BLaER1 treated with 17β-estradiol and CSF1 and Interleukin-3, amounts not matched to agents 10 nM and 100 nM (cell line): Measurements from ENCODE around the gene CNTN6.
A peak's percentile ranks its signal among the peaks of the same experiment; 100 is the strongest.

Experiments
- H3K27ac ChIP-seq, 11 experiments: shearing (Covaris generic); formaldehyde crosslinking; 2 replicates each; pipeline ENCODE4 v1.8.1; 2022
- H3K27me3 ChIP-seq, 11 experiments: shearing (Covaris generic); formaldehyde crosslinking; 2 replicates each; pipeline ENCODE4 v1.8.1; 2022
- H3K36me3 ChIP-seq, 11 experiments: shearing (Covaris generic); formaldehyde crosslinking; 2 replicates each; pipeline ENCODE4 v1.8.1; 2022
- H3K4me1 ChIP-seq, 10 experiments: shearing (Covaris generic); formaldehyde crosslinking; 2 replicates each; pipeline ENCODE4 v1.8.1; 2022
- H3K4me2 ChIP-seq, 11 experiments: shearing (Covaris generic); formaldehyde crosslinking; 2 replicates each; pipeline ENCODE4 v1.8.1; 2022
- H3K4me3 ChIP-seq, 10 experiments: shearing (Covaris generic); formaldehyde crosslinking; 2 replicates each; pipeline ENCODE4 v1.8.1; 2022
- H3K9ac ChIP-seq, 11 experiments: shearing (Covaris generic); formaldehyde crosslinking; 2 replicates each; pipeline ENCODE4 v1.8.1; 2022
- H3K9me3 ChIP-seq, 11 experiments: shearing (Covaris generic); formaldehyde crosslinking; replicated peaks in 1 of 11; 2 replicates each; pipeline ENCODE4 v1.8.1; 2022
- H4K20me1 ChIP-seq, 11 experiments: shearing (Covaris generic); formaldehyde crosslinking; 2 replicates each; pipeline ENCODE4 v1.8.1; 2022
- Cebpa-rat ChIP-seq, 11 experiments: shearing (Covaris generic); IDR thresholded peaks; 2 replicates each; pipeline ENCODE4 v1.8.1; 2022

Gene CNTN6

DNA sequence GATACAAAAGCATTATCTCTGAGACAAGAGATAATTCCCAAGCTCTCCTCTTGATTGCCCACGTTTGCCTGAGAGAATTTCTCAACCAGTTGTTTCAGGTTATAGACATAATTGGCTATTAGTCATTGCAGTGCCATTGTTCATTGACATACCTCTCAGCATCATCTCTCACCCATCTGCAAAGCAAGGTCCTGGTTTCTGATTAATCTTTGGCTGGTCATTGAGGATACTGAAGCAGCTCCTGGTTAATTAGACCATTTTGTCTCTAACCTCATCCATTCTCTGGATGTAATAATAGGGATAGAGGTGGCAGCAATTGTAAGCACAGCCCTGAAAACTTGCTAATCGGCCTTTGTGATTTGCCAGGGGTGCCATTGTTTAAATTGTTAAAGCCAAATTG lies 104.2 kb downstream of the CNTN6 start:
- H3K4me2 ChIP-seq: no peak overlapping the region
- H3K9ac ChIP-seq: no peak overlapping the region
- no peak overlapping the region for H3K27ac ChIP-seq
- H3K27me3 ChIP-seq: no peaks in the 10 kb centered on the region
- no peaks in the 10 kb centered on the region for H3K9me3 ChIP-seq
- no peaks in the 10 kb centered on the region for H3K36me3 ChIP-seq
- no peak overlapping the region for H3K4me3 ChIP-seq
- H3K4me1 ChIP-seq: no peaks in the 10 kb centered on the region
- no peak for TF ChIP-seq Cebpa-rat (IDR thresholded peaks at IDR 0.05)
- H4K20me1 ChIP-seq: no peaks in the 10 kb centered on the region

DNA sequence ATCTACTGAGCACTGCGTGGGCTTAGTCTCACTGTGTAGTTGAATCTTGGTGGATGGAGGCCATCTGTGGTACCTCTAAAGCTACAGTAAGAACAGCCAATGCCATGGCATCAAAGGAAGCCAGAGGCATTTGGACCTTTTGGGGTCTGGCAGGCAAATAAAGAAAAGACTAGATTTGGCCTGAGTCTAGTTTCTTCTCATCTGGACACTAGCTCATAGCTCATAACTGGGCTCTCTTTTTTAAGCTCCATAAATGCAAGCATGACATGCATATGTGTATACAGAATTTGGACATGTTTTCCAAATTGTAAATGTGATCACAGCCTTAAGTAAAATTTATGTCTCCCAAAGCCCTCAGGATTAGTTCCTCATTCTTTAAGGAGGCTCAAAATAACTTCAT lies 107.5 kb downstream of the CNTN6 start:
- H3K9ac ChIP-seq: no peak overlapping the region
- no peaks in the 10 kb centered on the region for H3K36me3 ChIP-seq
- no peaks in the 10 kb centered on the region for H3K9me3 ChIP-seq
- no peaks in the 10 kb centered on the region for H3K27me3 ChIP-seq
- TF ChIP-seq Cebpa-rat (IDR thresholded peaks at IDR 0.05): no peak
- no peak overlapping the region for H3K4me3 ChIP-seq
- H3K4me1 ChIP-seq: no peaks in the 10 kb centered on the region
- no peak overlapping the region for H3K4me2 ChIP-seq
- no peak overlapping the region for H3K27ac ChIP-seq
- H4K20me1 ChIP-seq: no peaks in the 10 kb centered on the region

DNA sequence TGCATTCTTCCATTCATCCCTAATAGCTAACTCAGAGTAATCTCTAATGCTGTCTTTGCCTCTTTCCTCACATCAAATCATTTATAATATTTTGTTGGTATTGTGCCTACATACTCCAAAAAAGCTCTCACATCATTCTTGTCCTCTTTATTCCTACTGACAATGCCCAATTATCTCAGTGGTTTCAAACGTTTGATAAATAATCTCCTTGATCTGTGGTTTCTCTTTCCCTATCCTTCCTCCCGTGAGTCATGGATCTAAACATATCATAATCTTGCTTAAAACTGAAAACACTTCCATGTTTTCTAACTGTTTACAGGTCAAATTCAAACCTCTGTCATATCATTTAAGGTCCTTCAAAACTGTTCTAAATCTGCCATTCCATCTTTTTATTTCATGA lies 115.1 kb downstream of the CNTN6 start:
- H3K36me3 ChIP-seq: no peaks in the 10 kb centered on the region
- H3K4me2 ChIP-seq: peak overlapping the region in 1 of 11 experiments; percentile 48; a peak in 1 of 22 replicates
- no peaks in the 10 kb centered on the region for H4K20me1 ChIP-seq
- H3K9me3 ChIP-seq: no peaks in the 10 kb centered on the region
- H3K4me1 ChIP-seq: peaks cover 0 to 8% (median 0%) of the 10 kb centered on the region in 10 experiments; a peak in 2 of 20 replicates
- no peak overlapping the region for H3K9ac ChIP-seq
- no peak for TF ChIP-seq Cebpa-rat (IDR thresholded peaks at IDR 0.05)
- H3K27ac ChIP-seq: no peak overlapping the region
- H3K4me3 ChIP-seq: no peak overlapping the region
- no peaks in the 10 kb centered on the region for H3K27me3 ChIP-seq

DNA sequence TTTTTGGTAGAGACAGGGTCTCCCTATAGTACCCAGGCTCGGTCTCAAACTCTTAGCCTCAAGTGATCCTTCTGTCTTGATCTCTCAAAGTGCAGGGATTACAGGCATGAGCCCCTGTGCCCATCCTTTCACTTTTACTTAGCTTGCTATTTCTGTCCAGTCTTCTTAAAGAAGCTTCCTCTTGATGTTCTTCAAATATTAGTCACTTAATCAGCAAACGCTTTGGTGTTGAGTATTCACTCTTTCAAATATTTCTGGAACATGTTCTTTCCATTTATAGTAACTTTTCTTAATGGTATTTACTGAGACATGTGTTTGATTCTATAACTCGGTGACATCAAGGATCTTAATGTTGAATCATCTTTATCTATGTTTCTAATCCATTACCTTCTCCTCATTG lies 122.1 kb downstream of the CNTN6 start:
- Histone ChIP-seq H4K20me1 (no peaks in the 10 kb centered on the region), H3K27ac (no peak overlapping the region), H3K36me3 (no peaks in the 10 kb centered on the region), H3K27me3 (no peaks in the 10 kb centered on the region), H3K9ac (no peak overlapping the region), H3K9me3 (no peaks in the 10 kb centered on the region), H3K4me2 (peak overlapping the region in 2 of 11 experiments; percentile 9 to 37; a peak in 3 of 22 replicates), H3K4me3 (no peak overlapping the region), H3K4me1 (peaks cover 0 to 32% (median 8%) of the 10 kb centered on the region in 10 experiments; a peak in 9 of 20 replicates)
- no peak for TF ChIP-seq Cebpa-rat (IDR thresholded peaks at IDR 0.05)

DNA sequence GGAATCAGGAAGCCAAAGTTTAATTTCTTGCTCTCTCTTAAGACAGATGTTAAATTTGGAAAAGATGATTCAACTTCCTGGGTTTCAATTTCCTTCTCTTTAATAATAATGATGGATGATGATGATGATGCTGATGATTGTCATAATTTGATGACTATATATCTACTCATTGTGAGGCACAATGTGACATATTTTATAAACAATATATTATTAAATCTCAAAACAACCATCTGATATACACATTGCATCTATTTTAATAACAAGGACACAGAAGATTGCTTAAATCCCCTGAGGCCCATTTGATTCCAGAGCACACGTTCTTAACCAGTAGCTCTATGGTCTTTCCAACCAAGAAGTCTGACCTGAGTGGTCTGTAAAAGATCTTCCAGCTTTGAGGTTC lies 124.0 kb downstream of the CNTN6 start:
- no peak overlapping the region for H3K27ac ChIP-seq
- H3K4me1 ChIP-seq: peaks cover 0 to 32% (median 8%) of the 10 kb centered on the region in 10 experiments; a peak in 9 of 20 replicates
- H3K9me3 ChIP-seq: no peaks in the 10 kb centered on the region
- peak overlapping the region in 7 of 11 experiments; percentile 18 to 61 (median 30); a peak in 10 of 22 replicates for H3K4me2 ChIP-seq
- H3K9ac ChIP-seq: no peak overlapping the region
- TF ChIP-seq Cebpa-rat (IDR thresholded peaks at IDR 0.05): no peak
- no peaks in the 10 kb centered on the region for H4K20me1 ChIP-seq
- no peak overlapping the region for H3K4me3 ChIP-seq
- no peaks in the 10 kb centered on the region for H3K36me3 ChIP-seq
- no peaks in the 10 kb centered on the region for H3K27me3 ChIP-seq

DNA sequence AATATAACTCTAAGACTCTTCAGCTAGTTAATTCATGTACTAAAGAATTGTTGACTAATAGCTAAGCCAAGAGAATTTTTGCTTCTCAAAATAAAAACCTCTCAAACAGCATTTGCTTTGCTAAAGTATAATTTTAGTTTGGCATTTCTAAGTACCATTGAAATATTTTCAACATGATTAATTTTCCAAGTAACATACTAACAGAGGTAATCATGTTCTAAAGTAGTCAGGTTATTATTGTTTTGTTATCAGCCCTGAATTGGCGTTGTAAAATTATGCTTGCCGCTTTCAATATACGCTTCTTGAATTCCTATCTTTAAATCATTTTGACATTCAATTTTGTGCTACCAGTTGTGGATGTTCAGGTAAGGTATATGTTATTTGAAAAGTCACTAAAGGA lies 134.3 kb downstream of the CNTN6 start:
- Histone ChIP-seq H3K9me3 (no peaks in the 10 kb centered on the region), H3K27me3 (no peaks in the 10 kb centered on the region), H4K20me1 (no peaks in the 10 kb centered on the region), H3K4me3 (no peak overlapping the region), H3K27ac (no peak overlapping the region), H3K4me2 (no peak overlapping the region), H3K36me3 (no peaks in the 10 kb centered on the region), H3K9ac (no peak overlapping the region), H3K4me1 (no peaks in the 10 kb centered on the region)
- TF ChIP-seq Cebpa-rat (IDR thresholded peaks at IDR 0.05): no peak

DNA sequence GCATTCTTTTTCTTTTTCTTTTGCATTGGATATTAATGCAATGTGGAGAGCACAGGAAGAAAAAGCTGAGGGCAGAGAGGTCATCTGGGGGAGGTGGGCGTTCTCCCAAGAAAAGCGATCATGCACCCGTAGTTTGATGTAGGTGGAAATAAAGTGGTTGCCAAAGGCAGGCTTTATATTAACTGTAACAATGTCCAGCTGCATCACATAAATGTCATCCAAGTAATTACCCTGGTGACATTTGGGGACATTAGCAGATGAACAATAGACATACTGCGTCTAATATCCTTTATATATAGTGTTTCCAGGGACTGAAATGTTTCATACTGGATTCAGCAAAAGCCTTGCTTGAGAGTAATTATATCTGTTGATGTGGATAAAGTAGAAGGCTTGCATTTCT lies 135.5 kb downstream of the CNTN6 start:
- no peak overlapping the region for H3K9ac ChIP-seq
- no peaks in the 10 kb centered on the region for H3K27me3 ChIP-seq
- H3K27ac ChIP-seq: no peak overlapping the region
- H3K4me1 ChIP-seq: no peaks in the 10 kb centered on the region
- no peaks in the 10 kb centered on the region for H3K9me3 ChIP-seq
- no peaks in the 10 kb centered on the region for H3K36me3 ChIP-seq
- H4K20me1 ChIP-seq: no peaks in the 10 kb centered on the region
- no peak overlapping the region for H3K4me2 ChIP-seq
- no peak overlapping the region for H3K4me3 ChIP-seq
- no peak for TF ChIP-seq Cebpa-rat (IDR thresholded peaks at IDR 0.05)

DNA sequence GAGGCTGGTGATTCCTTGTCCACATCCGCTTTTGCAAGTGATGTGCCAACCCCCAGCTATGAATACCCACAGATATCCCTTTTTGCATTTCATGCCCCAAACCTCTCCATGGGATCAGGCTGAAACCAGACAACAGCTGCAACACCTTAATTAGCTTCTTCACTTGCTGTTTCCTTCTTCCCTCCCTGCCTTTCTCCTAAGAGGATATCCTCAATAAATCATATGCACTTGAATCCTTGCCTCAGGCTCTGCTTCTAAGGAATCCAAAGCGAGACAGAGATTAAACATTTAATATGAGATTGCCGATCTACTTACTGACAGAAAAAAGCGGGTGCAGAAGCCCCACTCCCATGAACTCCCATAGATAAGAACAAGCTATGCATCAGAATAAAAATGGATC lies 138.1 kb downstream of the CNTN6 start:
- TF ChIP-seq Cebpa-rat (IDR thresholded peaks at IDR 0.05): no peak
- Histone ChIP-seq H3K4me3 (no peak overlapping the region), H3K9me3 (no peaks in the 10 kb centered on the region), H3K36me3 (no peaks in the 10 kb centered on the region), H4K20me1 (no peaks in the 10 kb centered on the region), H3K27ac (no peak overlapping the region), H3K9ac (no peak overlapping the region), H3K4me2 (no peak overlapping the region), H3K4me1 (no peaks in the 10 kb centered on the region), H3K27me3 (no peaks in the 10 kb centered on the region)

DNA sequence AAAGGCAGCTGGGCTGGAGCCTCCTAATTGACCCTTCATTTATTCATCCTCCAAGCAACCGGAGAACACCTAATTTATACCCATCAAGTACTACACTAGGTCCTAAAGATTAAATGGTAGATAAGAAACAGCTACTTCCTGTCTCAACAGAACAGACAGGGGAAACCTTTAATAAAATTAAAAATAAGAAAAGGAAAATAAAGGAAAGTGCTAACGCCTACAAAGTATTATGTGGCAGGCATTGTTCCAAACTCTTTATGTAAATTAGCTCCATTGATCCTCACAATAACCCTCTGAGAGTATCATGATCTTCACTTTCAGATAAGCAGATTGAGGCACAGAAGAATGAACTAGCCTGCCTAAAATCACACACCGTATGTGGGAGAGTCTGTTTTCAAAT lies 139.5 kb downstream of the CNTN6 start:
- H3K4me1 ChIP-seq: no peaks in the 10 kb centered on the region
- no peak overlapping the region for H3K9ac ChIP-seq
- TF ChIP-seq Cebpa-rat (IDR thresholded peaks at IDR 0.05): no peak
- no peak overlapping the region for H3K4me2 ChIP-seq
- H3K9me3 ChIP-seq: no peaks in the 10 kb centered on the region
- no peak overlapping the region for H3K4me3 ChIP-seq
- H3K27me3 ChIP-seq: no peaks in the 10 kb centered on the region
- H4K20me1 ChIP-seq: no peaks in the 10 kb centered on the region
- H3K27ac ChIP-seq: no peak overlapping the region
- no peaks in the 10 kb centered on the region for H3K36me3 ChIP-seq

DNA sequence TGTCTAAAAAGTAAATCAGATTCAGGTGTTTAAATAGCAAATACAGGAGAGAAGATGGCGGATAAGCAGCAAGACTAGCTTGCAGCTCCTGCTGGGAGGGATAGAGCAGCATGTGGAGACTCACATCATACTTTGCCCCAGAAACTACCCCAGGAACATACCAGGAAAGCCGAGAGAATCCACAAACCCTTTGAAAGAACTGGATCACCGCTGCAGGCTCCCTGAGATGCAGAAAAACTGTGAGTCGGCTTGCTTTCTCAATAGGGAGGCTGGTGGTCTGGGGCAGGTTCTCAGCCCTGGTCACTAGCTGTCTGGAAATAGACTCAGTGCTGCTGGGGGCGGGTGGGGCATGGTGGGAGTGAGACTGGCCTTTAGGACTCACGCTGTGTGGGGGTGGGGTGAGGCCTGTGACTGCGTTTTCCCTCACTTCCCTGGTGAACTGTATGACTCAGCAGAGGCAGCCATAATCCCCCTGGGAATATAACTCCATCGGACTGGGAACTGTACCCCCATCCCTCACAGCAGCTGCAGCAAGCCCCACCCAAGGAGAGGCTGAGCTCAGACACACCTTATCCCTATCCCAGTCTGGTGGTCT lies 142.8 kb downstream of the CNTN6 start:
- H3K4me3 ChIP-seq: no peak overlapping the region
- H3K27ac ChIP-seq: no peak overlapping the region
- H3K9me3 ChIP-seq: no peaks in the 10 kb centered on the region
- no peak for TF ChIP-seq Cebpa-rat (IDR thresholded peaks at IDR 0.05)
- no peak overlapping the region for H3K9ac ChIP-seq
- no peaks in the 10 kb centered on the region for H4K20me1 ChIP-seq
- no peaks in the 10 kb centered on the region for H3K36me3 ChIP-seq
- no peaks in the 10 kb centered on the region for H3K4me1 ChIP-seq
- no peak overlapping the region for H3K4me2 ChIP-seq
- H3K27me3 ChIP-seq: no peaks in the 10 kb centered on the region
